Measurements from ENCODE around the gene DDB1.

DNA sequence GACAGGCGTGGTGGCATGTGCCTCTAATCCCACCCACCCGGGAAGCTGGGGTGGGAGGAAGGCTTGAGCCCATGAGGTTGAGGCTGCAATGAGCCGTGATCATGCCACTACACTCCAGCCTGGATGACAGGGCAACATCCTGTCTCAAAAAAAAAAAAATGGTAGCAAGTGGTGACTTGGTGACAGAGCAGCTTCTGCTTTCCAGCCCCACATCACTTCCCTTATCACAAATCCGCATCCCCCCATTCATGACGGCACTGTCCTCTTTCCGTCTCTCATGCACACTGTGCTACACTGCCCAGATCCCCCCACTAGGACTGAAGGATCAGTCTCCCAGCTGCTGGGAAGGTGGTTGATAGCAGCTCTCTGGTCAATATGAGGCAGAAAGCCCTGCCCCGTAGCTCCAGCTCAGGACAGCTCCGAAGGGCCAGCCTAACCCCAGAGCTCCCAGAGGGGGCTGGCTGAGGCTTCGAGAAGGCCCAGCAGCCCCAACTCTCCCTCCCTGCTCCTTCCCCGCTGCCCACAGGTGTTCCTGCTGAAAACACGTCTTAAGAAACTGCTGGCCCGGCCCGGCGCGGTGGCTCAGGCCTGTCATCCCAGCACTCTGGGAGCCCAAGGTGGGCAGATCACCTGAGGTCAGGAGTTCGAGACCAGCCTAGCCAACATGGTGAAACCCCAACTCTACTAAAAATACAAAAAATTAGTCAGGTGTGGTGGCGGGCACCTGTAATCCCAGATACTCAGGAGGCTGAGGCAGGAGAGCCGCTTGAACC lies 76.0 kb downstream of the DDB1 start:
- TF ChIP-seq, protein P1, sequence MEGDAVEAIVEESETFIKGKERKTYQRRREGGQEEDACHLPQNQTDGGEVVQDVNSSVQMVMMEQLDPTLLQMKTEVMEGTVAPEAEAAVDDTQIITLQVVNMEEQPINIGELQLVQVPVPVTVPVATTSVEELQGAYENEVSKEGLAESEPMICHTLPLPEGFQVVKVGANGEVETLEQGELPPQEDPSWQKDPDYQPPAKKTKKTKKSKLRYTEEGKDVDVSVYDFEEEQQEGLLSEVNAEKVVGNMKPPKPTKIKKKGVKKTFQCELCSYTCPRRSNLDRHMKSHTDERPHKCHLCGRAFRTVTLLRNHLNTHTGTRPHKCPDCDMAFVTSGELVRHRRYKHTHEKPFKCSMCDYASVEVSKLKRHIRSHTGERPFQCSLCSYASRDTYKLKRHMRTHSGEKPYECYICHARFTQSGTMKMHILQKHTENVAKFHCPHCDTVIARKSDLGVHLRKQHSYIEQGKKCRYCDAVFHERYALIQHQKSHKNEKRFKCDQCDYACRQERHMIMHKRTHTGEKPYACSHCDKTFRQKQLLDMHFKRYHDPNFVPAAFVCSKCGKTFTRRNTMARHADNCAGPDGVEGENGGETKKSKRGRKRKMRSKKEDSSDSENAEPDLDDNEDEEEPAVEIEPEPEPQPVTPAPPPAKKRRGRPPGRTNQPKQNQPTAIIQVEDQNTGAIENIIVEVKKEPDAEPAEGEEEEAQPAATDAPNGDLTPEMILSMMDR (conservative IDR thresholded peaks at IDR 0.05), result no peak
- no peak for TF ChIP-seq EZH2 (IDR thresholded peaks at IDR 0.05; ENCODE audit: low read depth)

Measured in PC-9 (cell line).